ENCODE measurements around the gene CST7.
"Not testable (repeated sequence)": the region's sequence is repeated elsewhere in the genome, so short reads cannot be mapped to it uniquely, and the experiment has no call there.

DNA sequence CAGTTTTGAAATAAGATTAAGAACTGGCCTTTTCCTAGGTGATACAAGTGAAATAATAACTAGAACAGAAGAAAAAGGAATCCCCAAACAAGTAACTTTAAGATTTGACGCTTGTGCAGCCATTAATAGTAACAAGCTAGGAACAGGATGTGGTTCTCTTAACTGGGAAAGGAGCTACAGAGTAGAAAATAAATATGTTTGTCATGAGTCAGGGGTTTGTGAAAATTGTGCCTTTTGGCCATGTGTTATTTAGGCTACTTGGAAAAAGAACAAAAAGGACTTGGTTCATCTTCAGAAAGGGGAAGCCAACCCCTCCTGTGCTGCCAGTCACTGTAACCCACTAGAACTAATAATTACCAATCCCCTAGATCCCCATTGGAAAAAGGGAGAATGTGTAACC, 17.2 kb upstream of the CST7 start:
- TF ChIP-seq, protein P1, sequence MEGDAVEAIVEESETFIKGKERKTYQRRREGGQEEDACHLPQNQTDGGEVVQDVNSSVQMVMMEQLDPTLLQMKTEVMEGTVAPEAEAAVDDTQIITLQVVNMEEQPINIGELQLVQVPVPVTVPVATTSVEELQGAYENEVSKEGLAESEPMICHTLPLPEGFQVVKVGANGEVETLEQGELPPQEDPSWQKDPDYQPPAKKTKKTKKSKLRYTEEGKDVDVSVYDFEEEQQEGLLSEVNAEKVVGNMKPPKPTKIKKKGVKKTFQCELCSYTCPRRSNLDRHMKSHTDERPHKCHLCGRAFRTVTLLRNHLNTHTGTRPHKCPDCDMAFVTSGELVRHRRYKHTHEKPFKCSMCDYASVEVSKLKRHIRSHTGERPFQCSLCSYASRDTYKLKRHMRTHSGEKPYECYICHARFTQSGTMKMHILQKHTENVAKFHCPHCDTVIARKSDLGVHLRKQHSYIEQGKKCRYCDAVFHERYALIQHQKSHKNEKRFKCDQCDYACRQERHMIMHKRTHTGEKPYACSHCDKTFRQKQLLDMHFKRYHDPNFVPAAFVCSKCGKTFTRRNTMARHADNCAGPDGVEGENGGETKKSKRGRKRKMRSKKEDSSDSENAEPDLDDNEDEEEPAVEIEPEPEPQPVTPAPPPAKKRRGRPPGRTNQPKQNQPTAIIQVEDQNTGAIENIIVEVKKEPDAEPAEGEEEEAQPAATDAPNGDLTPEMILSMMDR (IDR thresholded peaks at IDR 0.05 in 2 of 3, conservative IDR thresholded peaks at IDR 0.05 in 1 of 3; ENCODE audit: borderline replicate concordance in 1 of 3, insufficient read depth in 1 of 3, low read depth in 2 of 3, low read length in 2 of 3), result not testable (repeated sequence)
- TF ChIP-seq EZH2 (IDR thresholded peaks at IDR 0.05); REST (IDR thresholded peaks at IDR 0.05; ENCODE audit: low read depth); ZNF274 (IDR thresholded peaks at IDR 0.05; ENCODE audit: low read depth, low read length); CBX3 (IDR thresholded peaks at IDR 0.05; ENCODE audit: low read depth); SIN3A (IDR thresholded peaks at IDR 0.05; ENCODE audit: low read depth); JUND (IDR thresholded peaks at IDR 0.05); ZFX (IDR thresholded peaks at IDR 0.05); TCF7L2 (IDR thresholded peaks at IDR 0.05; ENCODE audit: borderline replicate concordance, extremely low read depth, insufficient read depth, insufficient read length); RAD21 (IDR thresholded peaks at IDR 0.05; ENCODE audit: low read depth); POLR2AphosphoS5 (IDR thresholded peaks at IDR 0.05; ENCODE audit: low read depth, low read length); POLR2A (IDR thresholded peaks at IDR 0.05; ENCODE audit: borderline replicate concordance, extremely low read depth, insufficient read depth, insufficient read length); SP1 (IDR thresholded peaks at IDR 0.05; ENCODE audit: low read depth): not testable (repeated sequence)
- TF ChIP-seq, protein P2, sequence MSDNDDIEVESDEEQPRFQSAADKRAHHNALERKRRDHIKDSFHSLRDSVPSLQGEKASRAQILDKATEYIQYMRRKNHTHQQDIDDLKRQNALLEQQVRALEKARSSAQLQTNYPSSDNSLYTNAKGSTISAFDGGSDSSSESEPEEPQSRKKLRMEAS (IDR thresholded peaks at IDR 0.05), result not testable (repeated sequence)
